Hepatocyte (in vitro differentiated cells): ENCODE measurements around the gene GATA6.

Source experiments
- CTCF ChIP-seq: fragments of 200-600 bp; sonication (generic); IDR thresholded peaks from 2 replicates; pipeline ENCODE4 v1.5.1; 2016; ENCODE audit warnings: antibody characterized with exemption, mild to moderate bottlenecking; ENCODE audit not compliant: poor library complexity
- EZH2 ChIP-seq: fragments of 200-600 bp; sonication (generic); IDR thresholded peaks from 2 replicates; pipeline ENCODE4 v1.6.1; 2016; ENCODE audit warnings: antibody characterized with exemption, mild to moderate bottlenecking, borderline replicate concordance
- EZH2phosphoT487 ChIP-seq: fragments of 200-600 bp; sonication (generic); IDR thresholded peaks from one replicate; pipeline ENCODE4 v1.6.1; 2018; ENCODE audit warnings: antibody characterized with exemption, mild to moderate bottlenecking, low read depth, moderate library complexity; ENCODE audit not compliant: unreplicated experiment, severe bottlenecking

DNA sequence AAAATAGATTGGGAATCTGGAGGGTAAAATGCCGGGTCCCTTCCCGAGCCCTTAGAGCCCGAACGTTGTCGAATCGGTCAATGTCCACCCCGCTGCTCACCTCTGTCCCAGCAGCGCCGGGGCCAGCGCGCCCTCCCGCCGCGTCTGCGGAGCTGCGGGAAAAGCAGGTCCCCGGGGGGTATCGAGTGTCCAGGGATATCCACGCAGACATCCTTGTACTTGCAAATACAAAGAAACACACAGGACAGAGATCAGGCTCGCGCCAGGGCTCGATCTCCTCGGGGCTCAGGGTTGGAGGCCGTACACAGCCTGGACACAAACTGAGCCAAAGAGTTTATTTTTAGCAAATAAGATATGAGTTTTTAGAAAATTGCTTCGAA is 2.3 kb upstream of the GATA6 start:
- TF ChIP-seq CTCF (no peak), EZH2 (no peak), EZH2phosphoT487 (no peak)
